Cortex of kidney (tissue), 1 donor: ENCODE measurements around the gene MAN1C1.

Experiments used
- DNase-seq: peaks from one replicate; lab custom pipeline; 2025; lab: John Stamatoyannopoulos, UW

MAN1C1 gene

DNA sequence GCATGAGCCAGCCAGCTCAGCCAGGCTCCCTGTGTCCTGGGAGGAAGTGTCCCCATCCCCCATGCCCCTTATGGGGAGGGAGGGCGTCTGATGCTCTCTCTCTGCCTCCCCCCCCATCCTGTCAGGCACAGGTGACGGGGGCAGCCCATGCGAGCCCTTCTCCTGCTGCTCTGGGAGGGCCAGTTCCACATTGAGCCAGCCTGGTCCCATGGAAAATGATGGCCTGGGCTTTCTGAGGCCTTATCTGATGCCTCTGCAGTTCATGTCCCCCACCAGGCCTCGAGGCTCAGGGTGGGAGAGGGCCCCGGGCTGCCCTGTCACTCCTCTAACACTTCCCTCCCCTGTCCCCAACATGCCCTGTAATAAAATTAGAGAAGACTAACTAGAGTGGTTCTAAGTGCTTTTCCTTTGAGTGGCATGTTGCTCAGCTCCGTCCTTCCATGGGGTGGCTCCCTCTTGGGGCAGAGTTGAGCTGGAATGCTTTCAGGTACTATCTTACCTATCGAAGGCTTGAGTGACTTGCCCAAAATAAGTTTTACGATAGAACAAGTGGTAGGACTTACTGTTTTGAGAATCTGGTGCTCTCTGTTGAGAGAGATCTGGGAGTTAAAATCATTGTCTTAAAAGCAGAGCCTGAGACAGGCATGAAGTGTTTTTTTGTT is 201.4 kb downstream of the MAN1C1 start:
- no peak for DNase-seq

DNA sequence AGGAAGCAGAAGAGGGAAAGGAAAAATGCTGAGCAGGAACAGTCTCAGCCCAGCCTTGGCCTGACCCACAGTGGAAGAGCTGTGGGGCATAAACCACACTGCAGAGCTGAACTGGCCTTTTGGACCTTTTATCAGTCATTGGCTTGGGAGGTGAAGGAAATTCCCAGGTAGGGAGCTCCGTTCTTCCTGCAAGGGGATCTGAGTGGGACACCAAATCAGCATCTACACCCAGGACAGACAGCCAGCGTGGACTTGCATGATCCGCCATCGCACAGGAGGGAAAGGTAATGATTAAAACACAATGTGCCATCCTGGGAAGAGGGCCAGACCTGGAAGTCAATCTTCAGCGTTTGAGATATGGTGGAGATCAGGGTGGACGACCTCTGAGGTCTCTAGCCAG is 202.0 kb downstream of the MAN1C1 start:
- no peak for DNase-seq

- no peak for DNase-seq
These were observed 203.1 kb downstream of the MAN1C1 start, which contains the start of gene MTFR1L for GRCh38 chr1:25819491-25820246. Gene MTFR1L (plus strand): TSS chr1:25819954. CDS start chr1:25823105, 3,151 bp downstream.

GRCh38 chr1:25820247-25821111 is 203.9 kb downstream of the MAN1C1 start:
- no peak for DNase-seq

DNA sequence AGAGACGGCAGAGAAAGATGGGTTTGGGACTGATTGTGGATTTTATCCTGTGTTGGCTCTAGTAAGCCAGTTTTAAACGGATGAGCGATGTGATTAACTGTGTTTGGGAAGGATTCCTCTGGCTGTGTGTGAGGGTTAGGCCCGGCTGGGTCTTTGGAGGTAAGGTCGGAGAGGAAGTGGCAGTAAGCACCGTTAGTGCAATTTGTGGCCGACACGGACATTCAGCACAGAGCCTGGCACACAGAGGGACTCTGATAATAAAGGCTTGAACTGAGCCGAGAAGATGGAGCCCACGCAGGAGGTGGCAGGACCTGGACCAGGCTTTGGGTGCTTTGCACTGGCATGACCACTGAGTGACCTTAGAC is 204.5 kb downstream of the MAN1C1 start:
- no peak for DNase-seq

DNA sequence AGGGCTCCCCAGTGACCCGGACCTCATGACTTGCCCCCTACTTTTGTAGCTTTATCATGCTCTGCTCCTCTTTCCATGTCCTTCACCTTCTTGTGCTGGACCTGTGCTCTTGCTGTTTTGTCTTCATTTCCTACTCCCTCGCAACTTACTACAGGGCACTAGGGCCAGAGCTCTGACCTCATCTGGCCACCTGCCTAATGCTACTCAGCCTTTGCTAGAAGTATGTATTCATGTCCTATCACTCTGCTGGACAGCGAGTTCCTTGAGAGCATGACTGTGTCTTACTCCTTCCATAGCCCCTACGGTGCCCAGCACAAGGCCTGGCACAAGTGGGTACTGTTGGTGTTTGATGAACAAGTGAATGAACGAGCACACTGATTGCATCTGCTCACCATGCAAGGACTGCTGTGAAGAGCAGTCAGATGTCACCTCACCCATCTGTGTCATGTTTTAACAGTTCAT is 205.1 kb downstream of the MAN1C1 start:
- no peak for DNase-seq

DNA sequence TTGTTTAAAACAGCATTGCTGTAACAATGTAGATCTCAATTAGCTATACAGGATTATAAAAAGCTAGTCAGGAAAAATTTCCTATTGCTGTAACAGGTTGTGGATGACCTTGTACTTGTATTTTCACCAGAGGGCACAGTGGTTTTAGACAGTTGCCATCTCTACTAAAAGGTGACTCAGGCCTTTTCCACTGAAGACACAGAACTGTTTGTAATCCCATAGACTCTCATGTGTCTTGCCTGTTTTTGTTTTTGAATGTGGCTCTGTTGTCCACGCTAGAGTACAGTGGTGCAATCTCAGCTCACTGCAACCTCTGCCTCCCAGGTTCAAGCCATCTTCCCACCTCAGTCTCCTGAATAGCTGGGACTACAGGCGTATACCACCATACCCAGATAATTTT is 209.0 kb downstream of the MAN1C1 start:
- no peak for DNase-seq

GRCh38 chr1:25826571-25826970 is 210.0 kb downstream of the MAN1C1 start:
- DNase-seq, result no peak

- no peak for DNase-seq
These were observed 211.9 kb downstream of the MAN1C1 start for GRCh38 chr1:25828491-25828890.

GRCh38 chr1:25829046-25829445 is 212.5 kb downstream of the MAN1C1 start:
- no peak for DNase-seq

GRCh38 chr1:25831569-25832196 is 215.1 kb downstream of the MAN1C1 start:
- DNase-seq, result no peak

DNA sequence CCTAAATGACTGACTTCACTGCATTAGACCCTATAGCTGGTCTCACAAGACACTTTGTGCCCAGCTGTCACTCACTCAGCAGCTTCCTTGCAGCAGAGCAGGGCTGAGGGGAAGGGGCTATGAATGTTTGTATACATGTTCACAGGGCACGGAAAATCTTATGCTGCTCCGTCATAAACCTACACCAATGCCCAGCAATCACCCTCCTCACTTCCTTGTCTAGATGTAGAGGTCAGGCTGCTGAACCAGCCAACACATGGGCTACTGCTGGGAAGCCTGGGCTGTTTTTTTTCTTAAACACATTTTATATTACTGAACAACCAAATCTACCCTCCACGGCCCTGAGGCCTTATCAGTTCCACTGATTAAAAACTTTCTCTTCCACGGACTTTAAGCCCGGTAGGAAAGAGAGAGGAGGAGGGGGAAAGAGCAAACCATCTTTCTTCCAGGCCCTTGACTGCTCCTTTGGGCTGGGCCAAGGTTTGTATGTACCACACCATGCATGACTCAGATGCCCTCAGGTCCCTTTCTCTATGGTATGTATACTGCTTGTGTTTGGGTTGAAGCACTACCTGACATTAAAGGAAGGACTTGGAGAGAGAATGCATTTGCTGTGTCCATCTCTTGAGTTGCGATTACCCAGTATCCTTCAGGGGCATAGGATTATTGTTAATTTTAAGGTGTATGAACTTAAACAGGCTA is 215.9 kb downstream of the MAN1C1 start:
- no peak for DNase-seq

GRCh38 chr1:25833158-25833557 is 216.6 kb downstream of the MAN1C1 start:
- no peak for DNase-seq
